Measurements from ENCODE around the gene RELA.

DNA sequence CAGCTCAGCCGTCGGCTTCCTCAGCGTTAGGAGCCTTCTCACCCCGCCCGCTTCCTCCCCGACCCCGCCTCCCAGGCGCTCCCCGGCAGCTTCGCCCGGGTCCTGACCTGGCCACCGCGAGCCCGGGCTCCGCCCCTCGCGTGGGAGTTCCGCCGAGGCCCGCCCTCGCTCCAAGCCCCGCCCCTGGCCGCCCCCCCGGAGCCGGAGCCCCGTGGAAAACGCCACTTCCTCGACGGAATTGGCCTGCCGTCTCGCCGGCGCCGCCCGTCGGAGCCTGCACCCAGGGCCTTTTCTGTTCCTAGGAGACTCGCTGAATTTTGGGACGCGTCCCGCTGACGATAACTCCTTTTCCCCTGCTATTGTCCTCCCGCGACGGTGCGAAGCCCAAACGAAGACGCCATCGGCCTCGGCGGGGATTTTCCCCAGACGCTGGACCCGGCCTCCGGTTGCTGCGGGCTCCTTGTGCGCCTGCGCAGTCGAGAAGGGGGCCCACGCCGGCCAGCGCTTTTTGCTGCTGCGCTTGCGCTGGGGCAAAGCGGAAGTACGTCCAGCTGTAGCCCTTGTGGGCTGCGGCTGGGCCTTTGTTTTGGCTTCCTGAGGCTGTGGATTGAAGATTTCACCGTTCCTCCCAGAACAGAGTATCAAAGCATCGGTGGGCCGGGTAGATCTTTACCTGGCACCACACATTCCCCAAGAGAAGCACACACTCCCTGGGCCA, 10.0 kb downstream of the RELA start:
- TF ChIP-seq FOXP2 (optimal IDR thresholded peaks at IDR 0.05; ENCODE audit: control extremely low read depth, extremely low read length, insufficient read depth): no peak
- TF ChIP-seq EZH2 (IDR thresholded peaks at IDR 0.05): no peak
- peak; percentile 83 for TF ChIP-seq POLR2AphosphoS5 (IDR thresholded peaks at IDR 0.05; ENCODE audit: borderline replicate concordance, low read depth, low read length)

Data from SK-N-MC (cell line).